AG10803 (cell line): ENCODE results near the gene PRKN.

ENCODE experiments used
- DNase-seq: peaks from one replicate; pipeline ENCODE4 v3.0.0; 2010; ENCODE audit warnings: low read depth
- H3K4me3 ChIP-seq: 2 replicates; pipeline ENCODE4 v1.5.1; 2011; ENCODE audit warnings: mild to moderate bottlenecking, low read length, control low read depth
- TF ChIP-seq, protein P1 (sequence below): conservative IDR thresholded peaks from 2 replicates; pipeline ENCODE4 v1.5.1; 2011; ENCODE audit warnings: mild to moderate bottlenecking, low read length, control low read depth, inconsistent platforms

PRKN gene

DNA sequence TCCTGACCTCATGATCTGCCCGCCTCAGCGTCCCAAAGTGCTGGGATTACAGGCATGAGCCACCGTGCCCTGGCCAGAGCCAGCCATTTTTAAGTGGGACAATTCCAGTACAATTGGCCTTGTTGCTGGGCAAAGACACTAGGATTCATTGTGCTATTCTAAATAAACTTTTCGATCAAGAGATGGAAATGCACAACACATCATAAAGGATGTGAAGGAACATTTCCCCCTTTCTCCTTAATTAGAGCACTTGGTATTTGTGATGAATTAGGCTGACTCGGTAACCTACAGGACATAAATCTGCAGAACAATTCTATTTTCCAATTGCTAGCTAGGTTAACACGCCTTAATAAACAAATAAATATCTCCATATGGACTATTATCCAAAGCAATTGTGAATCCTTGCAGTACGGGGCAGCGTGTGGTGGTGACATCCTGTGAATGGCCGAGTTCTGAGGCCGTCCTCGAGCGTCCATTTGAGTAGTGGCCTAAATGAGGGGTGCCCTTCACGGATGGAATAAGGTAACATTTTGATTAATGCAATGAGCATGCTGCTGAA, 1047.5 kb downstream of the PRKN start:
- H3K4me3 ChIP-seq = no peak overlapping the region
- no peak for DNase-seq
- TF ChIP-seq, protein P1, sequence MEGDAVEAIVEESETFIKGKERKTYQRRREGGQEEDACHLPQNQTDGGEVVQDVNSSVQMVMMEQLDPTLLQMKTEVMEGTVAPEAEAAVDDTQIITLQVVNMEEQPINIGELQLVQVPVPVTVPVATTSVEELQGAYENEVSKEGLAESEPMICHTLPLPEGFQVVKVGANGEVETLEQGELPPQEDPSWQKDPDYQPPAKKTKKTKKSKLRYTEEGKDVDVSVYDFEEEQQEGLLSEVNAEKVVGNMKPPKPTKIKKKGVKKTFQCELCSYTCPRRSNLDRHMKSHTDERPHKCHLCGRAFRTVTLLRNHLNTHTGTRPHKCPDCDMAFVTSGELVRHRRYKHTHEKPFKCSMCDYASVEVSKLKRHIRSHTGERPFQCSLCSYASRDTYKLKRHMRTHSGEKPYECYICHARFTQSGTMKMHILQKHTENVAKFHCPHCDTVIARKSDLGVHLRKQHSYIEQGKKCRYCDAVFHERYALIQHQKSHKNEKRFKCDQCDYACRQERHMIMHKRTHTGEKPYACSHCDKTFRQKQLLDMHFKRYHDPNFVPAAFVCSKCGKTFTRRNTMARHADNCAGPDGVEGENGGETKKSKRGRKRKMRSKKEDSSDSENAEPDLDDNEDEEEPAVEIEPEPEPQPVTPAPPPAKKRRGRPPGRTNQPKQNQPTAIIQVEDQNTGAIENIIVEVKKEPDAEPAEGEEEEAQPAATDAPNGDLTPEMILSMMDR = no peak

DNA sequence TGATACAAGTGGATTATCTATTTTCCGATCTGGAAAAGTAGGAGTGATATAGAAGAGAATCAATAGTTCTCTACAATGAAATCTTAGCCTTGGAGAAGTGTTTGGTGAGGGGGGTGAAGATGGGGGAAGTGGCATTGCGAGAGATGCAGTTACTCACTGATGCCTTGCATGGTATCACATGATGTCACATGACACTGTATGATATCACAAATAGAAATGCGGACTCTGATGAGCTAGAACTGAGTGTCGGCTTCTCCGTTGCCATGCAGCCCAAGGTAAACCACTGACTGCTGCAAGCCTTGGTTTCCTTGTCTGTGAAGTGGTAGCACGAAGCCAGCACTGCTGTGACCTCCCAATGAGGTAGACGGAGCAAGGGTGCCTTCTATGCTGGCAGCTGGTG, 1050.4 kb downstream of the PRKN start:
- TF ChIP-seq, protein P1 = no peak

DNA sequence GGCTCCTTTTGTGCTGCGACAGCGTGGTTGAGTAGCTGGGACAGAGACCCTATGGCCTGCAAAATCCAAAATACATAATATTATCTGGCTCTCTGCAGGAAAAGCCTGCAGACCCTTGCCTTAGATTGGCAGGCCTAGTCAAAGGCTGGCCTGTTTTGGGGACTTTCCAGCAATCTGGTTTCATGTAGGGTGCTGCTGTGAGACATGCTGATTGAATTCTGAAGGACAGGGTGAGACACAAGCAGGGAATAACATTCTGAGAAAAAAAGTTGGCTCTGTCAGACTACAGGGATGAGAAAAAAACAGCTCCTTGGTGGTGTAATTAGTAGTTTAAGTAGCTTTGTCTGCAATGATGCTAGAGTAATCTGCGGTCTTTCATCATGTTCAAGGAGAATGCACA, 1051.0 kb downstream of the PRKN start:
- no peak overlapping the region for H3K4me3 ChIP-seq
- DNase-seq = no peak
- TF ChIP-seq, protein P1 = no peak

More for the DNA sequence above, 1050.4 kb downstream of the PRKN start:
- no peak for DNase-seq
- H3K4me3 ChIP-seq = no peak overlapping the region

DNA sequence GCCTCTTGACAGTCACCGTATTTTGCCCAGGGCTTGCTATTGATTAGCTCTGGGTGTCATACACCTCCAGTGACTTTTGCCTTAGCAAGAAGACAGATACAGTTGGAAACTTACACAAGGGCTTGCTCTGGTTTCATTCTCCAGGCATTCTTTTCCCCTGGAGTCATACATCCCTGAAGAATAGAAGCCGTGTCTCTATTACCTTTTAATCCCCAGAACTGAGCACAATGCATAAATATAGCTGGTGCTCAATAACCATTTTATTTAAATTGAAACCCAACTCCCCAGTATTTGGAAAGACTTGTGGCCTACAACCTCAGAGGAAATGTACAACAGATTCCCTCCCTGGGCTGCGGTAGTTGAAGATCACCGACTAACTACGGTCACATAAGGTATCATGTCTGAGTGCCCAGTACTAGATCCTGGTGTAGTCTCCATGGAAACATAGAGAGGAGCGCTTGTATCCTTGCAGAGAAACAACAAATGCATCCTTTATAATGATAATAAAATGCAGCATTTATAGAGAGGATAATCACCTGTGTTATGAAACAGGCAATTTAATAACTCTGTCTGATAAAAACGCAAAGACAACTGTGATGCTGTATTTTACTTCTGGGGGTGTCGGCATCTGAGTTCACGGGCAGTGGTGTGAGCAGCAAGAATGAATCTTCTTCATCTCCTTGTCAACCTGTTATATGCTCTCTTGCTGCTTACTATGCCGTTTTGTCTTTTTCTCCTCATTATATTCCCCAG, 1052.5 kb downstream of the PRKN start:
- TF ChIP-seq, protein P1 = no peak
- no peak for DNase-seq
- H3K4me3 ChIP-seq = no peak overlapping the region

DNA sequence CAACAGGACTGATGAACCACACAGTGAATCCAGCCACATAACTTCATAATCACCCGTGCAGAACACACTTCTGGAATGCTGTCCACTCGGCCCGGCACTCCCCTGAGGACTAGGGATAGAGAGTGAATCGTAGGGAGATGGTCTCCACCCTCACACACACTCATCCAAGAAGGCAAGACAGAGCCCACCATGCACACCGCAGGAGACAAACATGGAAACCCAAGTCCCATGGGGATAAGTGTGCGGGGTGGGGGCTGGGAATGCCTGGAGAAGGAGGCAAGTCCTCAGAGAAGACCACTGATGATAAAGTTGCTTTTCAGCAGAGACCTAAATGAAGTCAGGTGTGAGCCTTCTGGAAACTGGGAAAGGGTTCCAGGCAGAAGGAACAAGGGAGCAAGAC, 1054.5 kb downstream of the PRKN start:
- TF ChIP-seq, protein P1 = no peak
- no peak overlapping the region for H3K4me3 ChIP-seq

DNA sequence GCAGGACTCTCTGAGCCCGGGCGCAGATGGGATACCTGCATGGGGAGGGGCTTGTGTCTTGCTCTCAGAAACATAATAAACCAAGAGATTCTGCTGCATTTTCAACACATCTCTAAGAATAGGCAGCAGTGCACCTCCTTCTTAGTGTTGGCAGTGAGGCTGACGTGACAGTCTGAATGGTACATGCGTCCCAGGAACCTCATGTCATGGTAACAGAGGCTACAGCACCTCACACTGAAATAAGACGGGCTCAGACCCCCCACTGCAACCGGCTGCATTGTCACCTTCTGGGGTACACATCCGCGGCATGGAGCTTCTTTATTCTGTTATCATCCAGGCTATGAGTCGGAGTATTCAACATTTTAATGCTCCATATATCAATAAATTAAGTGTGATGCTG, 1056.4 kb downstream of the PRKN start:
- H3K4me3 ChIP-seq = no peak overlapping the region
- DNase-seq = no peak
- TF ChIP-seq, protein P1 = no peak

More for the DNA sequence above, 1054.5 kb downstream of the PRKN start:
- DNase-seq = no peak

DNA sequence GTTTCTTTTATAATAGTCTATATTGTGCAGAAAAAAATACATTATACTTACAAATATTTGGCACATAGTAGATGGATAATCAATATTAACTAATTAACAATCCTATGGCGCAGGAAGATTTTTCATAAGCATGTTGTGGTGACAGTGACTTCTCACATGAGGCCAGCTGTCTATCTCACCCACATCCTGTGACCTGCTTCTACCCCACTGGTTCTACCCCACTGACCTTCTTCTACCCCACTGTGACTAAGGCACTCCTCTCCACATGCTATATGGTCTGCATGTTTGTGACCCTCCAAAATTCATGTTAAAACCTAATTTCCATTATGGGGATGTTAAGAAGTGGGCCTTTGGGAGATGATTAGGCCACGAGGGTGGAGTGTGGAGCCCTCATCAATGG, 1058.9 kb downstream of the PRKN start:
- no peak overlapping the region for H3K4me3 ChIP-seq

More for the DNA sequence above, 1058.9 kb downstream of the PRKN start:
- DNase-seq = no peak
- TF ChIP-seq, protein P1 = no peak
